Stimulated activated CD4-positive, alpha-beta T cell treated with anti-CD3 and anti-CD28 coated beads, TNF-alpha, amount 100 ng/mL, for 4 hours (primary cell): Measurements from ENCODE around the gene ESRRG.
"Not testable (repeated sequence)": the region's sequence is repeated elsewhere in the genome, so short reads cannot be mapped to it uniquely, and the experiment has no call there.

Experiments used
- DNase-seq, 3 experiments: peaks; one replicate each; pipeline ENCODE4 v3.0.0-alpha.2; 2020; ENCODE audit warnings: low read depth in 3 of 3

ESRRG gene

DNA sequence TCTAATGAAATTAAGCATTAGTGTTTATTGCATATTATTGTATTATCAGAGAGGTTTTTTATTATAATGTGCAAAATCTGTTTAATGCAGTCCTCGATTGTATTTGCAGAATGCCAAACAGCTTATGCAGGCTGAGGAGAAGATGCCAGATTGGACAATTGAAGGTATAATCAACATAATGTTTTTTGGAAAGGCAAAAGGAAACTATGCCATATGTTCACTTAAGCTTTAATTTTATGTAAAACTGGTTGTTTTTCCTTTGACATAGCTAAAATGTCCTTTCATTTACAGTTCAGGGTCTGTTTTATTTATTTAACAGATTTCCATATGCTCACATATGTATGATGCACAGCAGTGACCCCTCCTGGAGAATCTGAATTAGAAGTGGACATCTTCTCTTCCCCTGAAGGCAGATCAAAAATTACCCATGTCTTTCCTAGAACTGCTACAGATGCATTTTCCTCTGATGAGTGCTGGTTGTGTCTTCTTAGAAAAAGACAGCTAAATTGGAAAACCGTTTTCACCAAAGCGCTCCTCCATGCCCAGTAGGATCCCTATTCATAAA, 156.5 kb downstream of the ESRRG start:
- no peak for DNase-seq

DNA sequence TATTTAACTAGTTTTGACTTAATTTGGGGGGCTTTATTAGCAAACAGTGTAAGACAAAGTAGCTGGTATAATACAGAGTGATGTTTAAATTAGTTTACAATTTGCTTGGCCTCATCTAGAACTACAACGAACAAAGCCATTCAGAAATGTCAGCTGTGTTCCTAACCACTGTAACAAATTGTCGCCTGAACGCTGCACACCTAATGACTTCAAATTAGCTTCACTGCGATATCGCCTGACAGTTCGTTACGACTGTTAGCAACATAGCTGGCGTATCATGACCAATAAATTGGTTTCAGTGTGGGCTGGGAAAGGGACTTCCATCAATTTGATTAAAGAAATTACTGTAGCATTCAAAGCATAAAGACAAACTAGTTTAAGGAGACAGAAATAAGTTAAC, 160.1 kb downstream of the ESRRG start:
- DNase-seq: no peak

DNA sequence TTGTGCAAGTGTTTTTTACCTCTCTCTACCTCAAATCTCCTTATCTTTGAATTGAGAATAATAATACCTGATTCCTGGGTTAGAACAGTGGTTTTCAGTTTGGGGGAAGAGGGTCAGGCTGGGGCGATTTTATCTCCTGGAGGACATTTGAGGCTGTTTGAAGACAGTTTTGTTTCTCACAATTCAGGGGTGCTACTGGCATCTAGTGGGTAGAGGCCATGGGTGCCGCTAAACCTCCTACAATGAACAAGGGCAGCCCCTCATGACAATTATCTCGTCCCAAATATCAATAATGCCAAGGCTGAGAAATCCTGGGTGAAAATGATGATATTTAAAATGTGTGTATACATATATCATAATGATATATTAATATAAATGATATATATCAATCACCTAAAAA, 160.8 kb downstream of the ESRRG start:
- no peak for DNase-seq

DNA sequence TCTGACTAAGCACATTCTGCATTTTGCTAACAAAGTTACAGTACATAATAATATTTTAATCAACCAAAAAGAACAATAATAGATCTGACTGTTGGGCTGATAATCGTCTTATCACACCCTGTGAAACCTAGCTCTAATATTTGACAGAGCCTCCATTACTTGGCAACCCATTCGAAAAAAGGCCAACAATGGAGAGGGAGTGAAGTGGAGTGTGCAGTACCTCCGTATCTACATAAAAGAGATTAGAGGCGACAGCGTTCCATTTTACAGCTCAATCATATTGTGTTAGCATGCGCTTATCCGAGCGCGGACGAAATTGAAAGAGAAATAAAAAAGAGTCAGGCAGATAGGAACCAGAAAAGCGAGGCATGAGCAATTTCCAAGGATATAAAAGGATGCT, 162.7 kb downstream of the ESRRG start:
- DNase-seq: no peak

DNA sequence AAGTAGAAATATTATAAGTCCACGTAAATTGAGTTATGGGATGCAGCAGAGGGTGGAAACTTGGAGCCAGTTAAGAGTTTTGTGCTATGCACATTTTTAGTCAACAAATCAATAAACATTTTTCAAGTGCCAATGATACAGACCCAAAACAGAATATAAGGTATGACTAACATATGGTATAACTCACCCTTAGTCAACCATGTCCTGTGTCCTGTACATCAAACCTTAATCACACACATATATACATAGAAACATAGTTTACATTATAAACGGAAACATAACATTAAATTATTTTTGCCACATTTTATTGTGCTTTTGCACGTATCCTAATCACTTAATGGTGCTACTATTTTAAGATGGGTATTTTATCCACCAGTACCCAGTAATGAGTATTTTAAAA, 163.9 kb downstream of the ESRRG start:
- DNase-seq: no peak

DNA sequence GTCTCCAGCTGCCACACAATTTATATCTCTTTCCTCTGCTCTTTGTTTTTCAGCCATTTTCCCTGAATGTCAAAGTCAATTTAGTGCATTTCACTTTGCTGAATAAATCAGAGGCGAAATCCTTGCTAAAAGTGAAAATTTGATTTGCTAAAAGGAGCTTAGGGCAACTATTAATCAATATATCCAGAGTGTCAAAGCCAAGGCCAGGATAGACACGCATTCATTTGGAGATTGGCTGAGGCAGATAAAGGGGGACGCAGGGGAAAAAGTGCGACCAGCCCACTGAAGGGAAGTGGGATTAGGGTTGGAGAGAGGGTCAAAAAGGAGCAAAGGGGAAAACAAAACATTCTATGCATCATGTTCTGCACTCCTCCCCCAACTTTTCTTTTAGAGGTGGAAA, 167.6 kb downstream of the ESRRG start:
- DNase-seq: no peak

DNA sequence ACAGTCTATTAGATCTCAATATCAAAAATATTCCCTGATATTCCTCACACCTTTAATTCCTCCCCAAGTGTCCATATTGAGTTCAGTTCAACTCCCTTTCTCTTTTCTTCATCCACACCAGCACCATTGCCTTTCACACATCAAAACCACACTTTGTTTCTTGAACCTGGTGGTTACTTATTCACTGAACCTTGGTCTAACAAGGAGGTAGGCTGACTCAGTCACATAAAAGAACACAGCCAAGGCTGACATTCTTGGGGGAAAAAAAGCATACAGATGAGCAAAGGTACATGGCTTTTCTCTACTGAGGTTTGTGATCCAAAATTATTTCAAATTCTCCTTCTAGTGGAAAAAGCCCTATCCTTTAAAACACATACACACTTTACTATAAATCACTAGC, 168.3 kb downstream of the ESRRG start:
- DNase-seq: no peak

DNA sequence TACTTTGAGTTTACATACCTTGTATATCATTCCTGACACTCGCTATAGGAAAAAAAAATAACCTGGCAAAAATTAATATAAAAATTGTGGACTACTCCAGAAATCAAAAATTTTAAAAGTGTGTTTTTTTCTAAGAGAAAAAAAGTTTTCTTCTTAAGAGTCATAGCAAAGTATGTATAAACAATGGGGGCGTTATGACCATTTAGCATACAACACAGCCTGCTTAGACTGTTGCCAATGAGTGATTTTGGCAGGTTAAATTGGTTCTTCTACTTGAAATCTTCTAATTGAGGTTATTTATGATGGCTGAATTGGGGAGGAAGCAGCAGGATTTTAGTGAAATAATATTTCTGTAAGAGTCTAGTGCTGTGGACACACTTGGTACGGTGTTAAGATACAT, 169.5 kb downstream of the ESRRG start:
- no peak for DNase-seq

DNA sequence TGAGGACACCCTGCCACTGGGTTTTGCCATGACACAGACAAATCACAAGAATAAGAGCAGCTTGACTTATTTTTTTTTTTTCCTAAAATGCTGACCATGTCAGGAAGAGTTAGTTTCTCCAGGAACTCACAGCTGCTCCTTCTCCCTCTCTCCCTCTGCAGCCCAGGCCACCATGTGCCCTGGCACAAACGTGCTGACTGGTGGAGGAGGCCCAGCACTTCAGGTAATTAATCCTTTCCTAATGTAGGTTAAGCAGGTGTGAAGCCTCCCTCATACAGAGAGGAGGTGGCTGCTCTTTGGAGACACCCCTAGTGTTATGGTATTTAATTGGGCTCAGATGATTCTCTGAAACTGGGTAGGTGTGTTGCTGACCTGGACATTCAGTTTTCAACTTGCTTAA, 170.2 kb downstream of the ESRRG start:
- DNase-seq: no peak

DNA sequence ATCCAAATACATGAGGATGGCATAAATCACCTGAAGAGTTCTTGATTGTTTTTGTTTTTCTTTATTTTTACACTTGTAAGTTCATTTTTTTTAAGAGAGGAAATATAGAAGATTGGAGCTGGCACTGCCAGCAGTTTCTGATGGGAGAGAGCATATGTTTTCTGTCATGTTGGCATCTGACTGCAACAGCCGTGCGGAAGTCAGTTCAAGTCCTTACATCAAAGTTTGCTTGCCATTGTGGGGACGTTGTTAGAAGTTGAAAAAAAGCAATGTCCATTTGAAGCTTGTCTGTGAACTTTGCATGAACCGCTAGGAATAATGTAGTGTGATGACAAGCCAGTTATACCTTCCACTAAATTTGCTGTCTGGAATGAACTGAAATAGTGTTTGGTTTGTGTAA, 173.4 kb downstream of the ESRRG start:
- no peak for DNase-seq

DNA sequence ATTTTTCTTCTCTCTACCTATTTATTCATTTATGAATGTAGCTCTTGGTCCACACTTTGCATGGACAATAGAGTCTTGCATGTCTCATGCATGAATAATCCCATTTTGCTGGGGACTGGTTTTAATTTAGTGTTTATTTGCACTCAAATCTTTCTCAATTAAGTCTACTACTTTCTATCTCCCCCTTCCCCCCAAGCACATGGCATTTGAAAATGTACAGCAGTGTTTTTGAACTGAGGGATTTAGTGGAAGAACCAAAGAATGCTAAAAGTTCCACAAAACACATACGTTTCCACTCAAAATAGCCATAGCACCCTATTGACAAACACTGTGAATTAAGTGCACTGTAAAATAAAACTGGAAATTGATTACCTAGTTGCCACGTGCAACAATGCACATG, 180.5 kb downstream of the ESRRG start:
- no peak for DNase-seq

DNA sequence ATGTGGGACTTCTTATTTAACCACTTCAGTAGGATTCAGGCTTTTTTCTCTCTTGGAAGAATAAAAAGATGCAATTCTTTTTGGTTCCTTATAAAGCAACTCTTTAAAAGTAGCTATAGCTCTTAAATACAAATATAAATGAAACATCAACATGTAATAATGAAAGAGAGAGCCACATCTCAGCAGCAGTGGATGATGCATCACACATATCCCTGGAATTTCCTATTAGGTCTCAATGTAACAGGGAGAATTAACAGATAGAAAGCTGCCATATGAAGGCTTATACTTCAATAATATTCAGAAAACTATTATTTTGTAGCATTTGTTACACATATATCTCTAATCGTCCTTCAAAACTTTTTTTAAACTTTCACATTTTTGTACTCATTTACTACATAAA, 181.0 kb downstream of the ESRRG start:
- DNase-seq: no peak

DNA sequence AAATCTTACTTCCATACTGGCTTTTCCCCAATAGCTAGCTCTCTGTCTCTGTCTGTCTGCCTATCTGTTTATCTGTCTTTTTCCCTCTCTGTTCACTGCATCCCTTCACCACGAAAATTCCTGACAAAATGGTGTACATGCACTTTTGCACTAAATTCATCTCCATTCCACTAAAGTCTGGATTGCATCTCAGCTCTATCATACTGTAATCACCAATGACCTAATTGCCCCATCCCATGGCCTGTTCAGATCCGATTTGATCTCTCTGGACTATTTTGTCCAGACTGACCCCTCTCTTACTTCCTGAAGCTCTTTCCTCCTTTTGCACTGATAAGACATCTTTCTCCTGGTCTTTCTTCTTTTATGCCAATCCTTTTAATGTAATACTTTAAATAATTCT, 187.5 kb downstream of the ESRRG start:
- no peak for DNase-seq

DNA sequence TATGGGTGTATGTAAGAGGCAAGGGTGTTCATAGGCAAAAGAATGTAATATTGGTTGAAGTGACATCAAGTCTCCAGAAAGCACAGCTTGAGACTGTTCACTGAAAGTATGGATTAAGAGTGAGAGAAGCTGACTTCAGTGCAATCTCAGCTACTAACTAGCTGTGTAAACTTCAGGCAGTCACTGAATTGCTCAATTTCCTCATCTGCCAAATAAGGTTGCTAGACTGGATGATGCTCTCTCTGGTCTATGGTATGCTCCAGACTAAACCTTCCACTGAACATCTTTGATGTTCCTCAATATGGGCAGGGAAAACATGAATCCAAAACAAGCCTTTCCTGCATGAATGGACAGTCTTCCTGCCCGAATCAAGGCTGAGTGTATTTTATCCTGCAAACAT, 188.2 kb downstream of the ESRRG start:
- no peak for DNase-seq

DNA sequence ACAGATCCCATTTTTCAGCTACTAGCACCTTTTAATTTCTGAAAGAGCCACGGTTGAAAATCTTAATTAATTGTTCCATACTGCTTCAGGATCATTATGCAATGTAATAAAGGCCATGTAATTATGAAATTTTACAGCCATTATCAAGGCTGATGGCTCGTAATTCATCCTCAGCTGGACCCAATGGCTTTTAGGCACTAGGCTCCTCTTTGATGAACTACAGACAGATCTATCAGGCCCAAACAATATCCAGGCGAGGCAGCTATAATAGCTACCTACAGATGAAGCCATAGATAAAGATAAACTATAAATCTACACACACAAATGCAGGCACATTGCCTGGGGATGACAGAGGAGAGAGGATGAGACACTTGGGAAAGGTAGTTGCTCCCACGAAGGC, 189.5 kb downstream of the ESRRG start:
- DNase-seq: no peak

DNA sequence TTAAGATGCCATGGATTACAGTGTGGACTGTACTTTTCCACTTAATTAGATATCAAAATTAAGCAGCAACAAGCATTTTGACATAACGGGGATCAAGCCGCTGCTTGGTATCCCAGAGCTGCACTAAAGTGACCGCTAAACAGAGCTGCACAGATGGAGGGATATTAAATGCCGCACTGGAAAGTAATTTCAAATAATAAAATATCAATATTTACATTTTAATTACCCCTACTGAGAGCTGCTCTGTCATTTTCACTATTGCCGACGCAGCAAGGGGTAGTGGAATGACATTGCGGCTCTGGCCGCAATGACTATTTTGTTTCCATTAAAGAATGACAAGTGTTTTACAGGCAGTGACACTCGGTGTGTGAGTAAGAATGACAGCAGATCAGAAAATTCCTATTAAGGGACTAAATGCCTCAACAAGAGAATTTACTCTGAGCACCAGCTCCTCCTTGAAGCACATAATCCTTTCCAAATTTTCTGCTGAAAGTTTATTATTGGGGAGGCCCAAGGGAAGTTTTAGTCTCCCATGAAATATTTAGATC, 190.9 kb downstream of the ESRRG start:
- no peak for DNase-seq

DNA sequence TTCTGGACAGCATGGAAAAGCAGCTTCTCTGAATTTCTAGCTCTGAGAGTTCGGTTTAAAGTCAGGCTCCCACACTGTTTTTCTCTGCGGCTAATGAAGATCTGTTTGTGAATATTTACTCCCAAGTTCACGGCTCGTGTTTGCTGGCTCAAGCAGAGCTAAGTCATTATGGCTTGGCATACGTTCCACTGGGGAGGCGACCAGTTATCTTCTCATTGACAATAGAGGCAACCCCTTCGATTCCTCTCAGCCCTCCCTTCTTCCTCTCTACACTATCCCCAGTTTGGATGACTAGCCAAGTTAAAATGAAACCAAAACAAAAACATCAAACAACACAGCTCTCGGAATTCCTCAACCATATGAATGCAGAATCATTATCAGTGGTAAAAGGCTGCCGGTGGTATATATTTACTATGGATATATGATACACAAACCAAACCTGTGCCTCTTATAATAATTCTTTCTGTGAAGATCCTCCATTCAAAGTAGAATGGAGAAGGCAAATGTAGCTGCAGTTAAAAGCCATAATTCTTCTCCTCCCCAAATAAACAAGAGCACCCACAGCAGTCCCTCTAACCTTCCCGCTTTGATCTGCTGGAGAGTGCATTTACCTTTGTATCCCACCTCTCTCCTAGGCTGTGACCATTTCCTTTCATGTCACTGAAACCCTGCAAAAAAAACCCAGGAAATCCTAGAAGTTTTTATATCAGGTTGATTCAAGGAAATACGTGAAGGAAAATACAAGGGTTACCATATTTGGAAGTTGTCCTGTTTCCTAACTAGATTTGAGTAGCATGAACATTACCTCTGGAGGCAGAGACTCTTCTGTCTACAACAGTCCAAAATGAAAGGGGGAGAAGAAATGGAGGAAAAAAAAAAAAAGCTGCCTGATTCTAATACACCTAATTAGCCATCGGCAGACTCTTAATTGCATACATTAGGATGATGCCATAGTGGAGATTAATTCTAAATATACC, 191.7 kb downstream of the ESRRG start:
- no peak for DNase-seq

DNA sequence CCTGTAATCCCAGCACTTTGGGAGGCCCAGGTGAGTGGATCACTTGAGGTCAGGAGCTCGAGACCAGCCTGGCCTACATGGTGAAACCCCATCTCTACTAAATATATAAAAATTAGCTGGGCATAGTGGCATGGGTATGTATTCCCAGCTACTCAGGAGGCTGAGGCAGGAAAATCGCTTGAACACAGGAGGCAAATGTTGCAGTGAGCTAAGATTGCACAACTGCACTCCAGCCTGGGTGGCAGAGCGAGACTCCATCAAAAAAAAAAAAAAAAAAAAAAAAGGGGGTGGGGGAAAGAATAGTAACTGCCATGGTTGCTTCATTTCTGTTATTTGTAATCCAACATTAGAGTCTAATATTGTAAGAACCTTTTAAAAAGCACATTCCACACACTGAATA, 193.4 kb downstream of the ESRRG start:
- DNase-seq: not testable (repeated sequence)

DNA sequence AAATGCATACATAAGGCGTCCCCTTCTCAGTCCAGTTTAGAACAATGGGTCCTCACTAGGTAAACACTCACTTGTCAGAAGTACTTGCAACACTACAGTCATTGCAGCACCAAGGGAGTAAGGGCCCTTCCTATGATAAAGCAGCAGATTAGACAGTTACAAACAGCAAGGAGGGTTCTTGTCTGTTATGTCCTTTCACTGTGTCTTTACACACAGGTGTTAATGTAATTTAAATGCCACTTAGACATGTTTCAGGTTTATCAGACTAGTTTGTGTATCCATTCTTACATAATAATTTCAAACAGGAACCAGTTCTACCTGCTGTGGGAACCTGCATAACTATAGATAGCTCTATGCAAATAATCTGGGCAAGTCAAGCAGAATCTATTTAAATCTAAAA, 194.4 kb downstream of the ESRRG start:
- no peak for DNase-seq

DNA sequence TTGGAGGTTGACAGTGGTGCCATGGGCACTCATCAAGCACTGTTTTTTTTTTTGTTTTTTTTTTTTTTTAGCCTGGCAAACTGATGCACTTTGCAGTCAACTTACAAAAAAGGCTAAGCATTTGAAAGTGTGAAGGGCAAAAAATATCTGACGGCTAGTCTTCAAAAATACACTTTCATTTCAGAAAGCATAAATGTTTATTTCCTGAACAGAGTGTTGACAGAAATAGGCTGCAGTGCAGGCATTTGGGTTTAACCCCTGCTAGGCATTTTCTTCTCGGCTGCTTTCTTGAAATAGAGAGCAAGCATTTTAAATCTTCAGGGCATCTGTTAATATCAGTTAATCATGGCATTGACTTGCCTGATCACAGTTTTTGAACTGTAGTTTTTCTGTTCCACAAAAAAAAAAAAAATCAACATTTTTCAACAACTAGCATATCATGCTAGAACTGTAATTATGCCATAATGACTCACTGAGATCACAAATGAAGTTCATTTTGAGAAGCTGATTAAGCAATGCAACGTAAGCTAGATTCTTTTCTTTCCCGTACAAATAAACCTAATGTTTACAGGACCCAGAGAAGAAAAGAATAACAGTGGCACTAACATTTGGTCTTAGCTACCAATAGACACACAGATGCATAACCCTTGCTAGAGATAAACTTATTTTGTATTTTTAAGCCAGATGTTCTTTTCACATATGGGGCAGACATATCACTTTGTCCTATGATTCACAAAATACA, 199.6 kb downstream of the ESRRG start:
- no peak for DNase-seq

DNA sequence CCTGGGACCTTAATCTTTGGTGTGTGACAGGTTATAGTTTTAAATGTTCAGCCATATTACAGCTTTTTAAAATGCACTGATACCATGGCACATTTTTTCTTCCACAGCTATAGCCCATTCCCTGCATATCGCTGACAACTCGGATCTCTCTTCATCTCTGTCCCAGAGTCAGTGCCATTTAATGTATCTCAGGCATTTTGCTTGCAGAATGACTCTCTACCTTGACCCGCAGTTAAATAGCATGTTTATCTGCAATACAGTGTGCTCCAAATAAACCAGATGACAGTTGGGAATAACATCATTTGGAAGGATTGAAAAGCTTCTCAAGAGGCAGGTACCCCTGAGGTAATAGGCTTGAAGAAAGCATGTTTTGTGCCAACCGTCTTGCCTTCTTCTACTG, 200.2 kb downstream of the ESRRG start:
- DNase-seq: no peak

DNA sequence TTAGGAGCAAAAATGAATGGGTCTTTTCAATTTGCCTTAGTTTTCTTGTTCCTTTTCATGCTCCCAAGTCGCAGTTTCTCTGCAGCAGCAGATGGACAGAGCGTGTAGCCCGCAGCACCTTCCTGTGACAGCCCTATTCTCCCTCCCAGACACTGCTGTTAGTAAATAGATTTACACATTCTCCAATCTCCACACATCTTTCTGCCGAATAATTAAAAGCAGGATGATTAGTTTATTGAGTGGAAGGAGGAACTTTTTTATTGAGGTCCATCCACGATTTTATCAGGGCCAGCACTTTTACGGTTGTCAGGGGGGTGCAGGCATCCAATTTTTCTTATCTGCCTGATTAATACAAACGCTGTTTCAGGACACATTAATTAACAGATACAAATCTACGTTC, 201.8 kb downstream of the ESRRG start:
- DNase-seq: no peak
